Mesenchymal stem cell (in vitro differentiated cells and primary cell): ENCODE measurements around the gene SNRPA.

ENCODE experiments used
- DNase-seq: peaks from one replicate; pipeline ENCODE4 v3.0.0-alpha.2; 2013
- H2AFZ ChIP-seq: one replicate; pipeline ENCODE4 v1.6.1; 2013; ENCODE audit warnings: low read depth, mild to moderate bottlenecking, control low read depth, inconsistent platforms, low read length, moderate library complexity
- H2AK5ac ChIP-seq: 2 replicates; pipeline ENCODE4 v1.6.1; 2013; ENCODE audit warnings: low read length, moderate library complexity, mild to moderate bottlenecking, inconsistent platforms; ENCODE audit not compliant: severe bottlenecking
- H2BK120ac ChIP-seq: one replicate; pipeline ENCODE4 v1.6.1; 2013; ENCODE audit warnings: low read depth, mild to moderate bottlenecking, inconsistent platforms, low read length, moderate library complexity
- H2BK12ac ChIP-seq, 2 experiments: one replicate each; pipeline ENCODE4 v1.6.1; 2013; ENCODE audit warnings: inconsistent platforms in 2 of 2, low read length in 2 of 2, mild to moderate bottlenecking in 2 of 2, moderate library complexity in 2 of 2, control low read depth in 1 of 2
- H2BK15ac ChIP-seq: one replicate; pipeline ENCODE4 v1.6.1; 2013; ENCODE audit warnings: mild to moderate bottlenecking, low read depth, inconsistent platforms; ENCODE audit not compliant: poor library complexity, severe bottlenecking
- H2BK5ac ChIP-seq: 2 replicates; pipeline ENCODE4 v1.6.1; 2013; ENCODE audit warnings: low read depth, mild to moderate bottlenecking, low read length, control low read depth, inconsistent platforms; ENCODE audit not compliant: poor library complexity, severe bottlenecking
- H3K14ac ChIP-seq, 2 experiments: one replicate each; pipeline ENCODE4 v1.6.1; 2013; ENCODE audit warnings: inconsistent platforms in 2 of 2, low read length in 2 of 2, control low read depth in 1 of 2, mild to moderate bottlenecking in 1 of 2, moderate library complexity in 1 of 2
- H3K18ac ChIP-seq, 2 experiments: one replicate each; pipeline ENCODE4 v1.6.1; 2013; ENCODE audit warnings: inconsistent platforms in 2 of 2, low read length in 2 of 2, control low read depth in 1 of 2, low read depth in 1 of 2, mild to moderate bottlenecking in 1 of 2
- H3K23ac ChIP-seq, 2 experiments: one replicate each; pipeline ENCODE4 v1.6.1; 2013; ENCODE audit warnings: inconsistent platforms in 2 of 2, low read length in 2 of 2, mild to moderate bottlenecking in 2 of 2, moderate library complexity in 2 of 2, control low read depth in 1 of 2
- H3K27ac ChIP-seq: 2 replicates; pipeline ENCODE4 v1.5.1; 2013; ENCODE audit warnings: mild to moderate bottlenecking, moderate library complexity, low read length, control low read depth, inconsistent platforms; ENCODE audit not compliant: poor library complexity, severe bottlenecking
- H3K27me3 ChIP-seq, 2 experiments: 2 replicates each; pipeline versions ENCODE4 v1.6.1 to v1.7.0; 2013; ENCODE audit warnings: low read length in 2 of 2, mild to moderate bottlenecking in 2 of 2, moderate library complexity in 2 of 2, control low read depth in 1 of 2, inconsistent platforms in 1 of 2; ENCODE audit not compliant: control insufficient read depth in 1 of 2, insufficient read depth in 1 of 2
- H3K36me3 ChIP-seq, 2 experiments: 2 replicates each; pipeline versions ENCODE4 v1.6.1 to v1.7.0; 2013; ENCODE audit warnings: low read length in 2 of 2, control low read depth in 1 of 2, inconsistent platforms in 1 of 2, low read depth in 1 of 2, mild to moderate bottlenecking in 1 of 2; ENCODE audit not compliant: insufficient read depth in 2 of 2, control insufficient read depth in 1 of 2
- H3K4ac ChIP-seq, 2 experiments: one replicate each; pipeline ENCODE4 v1.6.1; 2013; ENCODE audit warnings: inconsistent platforms in 2 of 2, low read length in 2 of 2, mild to moderate bottlenecking in 2 of 2, moderate library complexity in 2 of 2, control low read depth in 1 of 2, low read depth in 1 of 2
- H3K4me1 ChIP-seq: 2 replicates; pipeline ENCODE4 v1.6.1; 2013; ENCODE audit warnings: low read depth, low read length, control low read depth; ENCODE audit not compliant: control insufficient read depth, insufficient read depth
- H3K4me2 ChIP-seq: 2 replicates; pipeline ENCODE4 v1.6.1; 2013; ENCODE audit warnings: low read length, mild to moderate bottlenecking, inconsistent platforms; ENCODE audit not compliant: poor library complexity, severe bottlenecking
- H3K4me3 ChIP-seq, 2 experiments: 2 replicates each; pipeline versions ENCODE4 v1.5.1 to v1.7.0; 2013; ENCODE audit warnings: low read length in 2 of 2, mild to moderate bottlenecking in 2 of 2, control low read depth in 1 of 2, low read depth in 1 of 2; ENCODE audit not compliant: insufficient read depth in 1 of 2
- H3K79me1 ChIP-seq: replicated peaks from 2 replicates; pipeline ENCODE4 v1.6.1; 2013; ENCODE audit warnings: mild to moderate bottlenecking, control low read depth, low read length, inconsistent platforms; ENCODE audit not compliant: poor library complexity, severe bottlenecking
- H3K9ac ChIP-seq: 2 replicates; pipeline ENCODE4 v1.7.0; 2013; ENCODE audit warnings: mild to moderate bottlenecking, low read length, moderate library complexity
- H3K9me3 ChIP-seq: 2 replicates; pipeline ENCODE4 v1.7.0; 2013; ENCODE audit warnings: mild to moderate bottlenecking, low read length; ENCODE audit not compliant: control insufficient read depth
- H4K8ac ChIP-seq: one replicate; pipeline ENCODE4 v1.6.1; 2013; ENCODE audit warnings: inconsistent platforms, mild to moderate bottlenecking, low read length, moderate library complexity
- H4K91ac ChIP-seq: one replicate; pipeline ENCODE4 v1.6.1; 2013; ENCODE audit warnings: mild to moderate bottlenecking, low read length, inconsistent platforms
- WGBS: methylation state at CpG from one replicate; pipeline ENCODE4 v1.1.7; 2013; ENCODE audit warnings: mixed read lengths; 5-methylcytosine and 5-hydroxymethylcytosine counted together

Gene SNRPA

DNA sequence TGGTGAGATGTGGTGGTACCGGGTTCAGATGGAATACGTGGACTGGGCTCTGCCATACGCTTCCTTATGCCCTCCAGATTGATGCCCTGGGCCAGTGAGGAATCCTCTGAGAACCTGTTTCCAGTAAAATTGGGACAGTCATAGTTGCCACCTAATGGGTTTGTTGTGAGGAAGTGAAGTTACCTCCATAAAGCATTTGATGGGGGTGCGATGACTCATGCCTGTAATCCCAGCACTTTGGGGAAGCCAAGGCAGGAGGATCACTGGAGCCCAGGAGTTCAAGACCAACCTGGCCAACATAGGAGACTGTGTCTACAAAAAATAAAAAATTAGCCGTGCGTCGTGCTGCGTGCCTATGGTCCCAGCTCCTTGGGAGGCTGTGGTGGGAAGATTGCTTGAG is 4.8 kb downstream of the SNRPA start:
- Histone ChIP-seq H2AK5ac (no peak overlapping the region), H3K4ac (no peak overlapping the region), H3K4me2 (no peak overlapping the region), H3K36me3 (peaks cover 50 to 55% of the 10 kb centered on the region in 2 experiments), H3K79me1 (peaks cover 14% of the 10 kb centered on the region), H4K91ac (no peak overlapping the region), H3K9ac (no peak overlapping the region), H3K4me3 (no peak overlapping the region), H2BK5ac (no peak overlapping the region), H2BK12ac (peak overlapping the region in 1 of 2 experiments; percentile 49), H2AFZ (no peak overlapping the region), H3K4me1 (peaks cover 27% of the 10 kb centered on the region), H2BK120ac (no peak overlapping the region), H3K18ac (no peak overlapping the region), H3K27me3 (no peaks in the 10 kb centered on the region), H2BK15ac (no peak overlapping the region), H4K8ac (no peak overlapping the region), H3K9me3 (no peaks in the 10 kb centered on the region), H3K14ac (no peak overlapping the region), H3K27ac (no peak overlapping the region), H3K23ac (no peak overlapping the region)
- DNase-seq, result no peak
- WGBS, result 100% methylated on average over 8 of the region's 8 CpGs

DNA sequence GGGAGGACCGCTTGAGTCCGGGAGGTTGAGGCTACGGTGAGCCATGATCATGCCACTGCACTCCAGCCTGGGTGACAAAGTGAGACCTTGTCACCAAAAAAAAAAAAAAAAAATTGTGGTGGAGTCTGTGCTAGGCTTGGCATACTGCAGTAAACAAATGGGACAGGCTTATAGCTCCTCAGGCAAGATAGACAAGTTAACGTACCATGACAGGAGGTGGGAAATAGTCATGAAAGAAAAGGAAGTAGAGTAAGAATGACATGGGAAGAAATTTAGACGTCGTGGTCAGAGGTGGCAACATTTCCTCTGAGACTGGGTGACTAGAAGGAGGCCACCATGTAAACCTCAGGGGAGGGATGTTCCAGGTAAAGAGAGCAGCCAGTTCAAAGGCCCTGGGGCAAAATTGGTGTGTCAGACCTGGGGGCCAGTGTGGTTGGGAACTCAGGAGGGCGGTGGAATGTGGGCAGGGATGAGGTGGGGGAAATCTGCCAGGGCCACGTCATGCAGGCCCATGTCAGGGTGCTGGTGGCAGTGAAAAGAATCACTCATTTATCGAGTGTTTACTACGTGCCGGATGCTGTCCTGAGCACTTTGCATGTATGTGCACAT is 5.6 kb downstream of the SNRPA start:
- WGBS, result 99% methylated on average over 10 of the region's 11 CpGs
- Histone ChIP-seq H3K27me3 (no peaks in the 10 kb centered on the region), H4K8ac (no peak overlapping the region)

DNA sequence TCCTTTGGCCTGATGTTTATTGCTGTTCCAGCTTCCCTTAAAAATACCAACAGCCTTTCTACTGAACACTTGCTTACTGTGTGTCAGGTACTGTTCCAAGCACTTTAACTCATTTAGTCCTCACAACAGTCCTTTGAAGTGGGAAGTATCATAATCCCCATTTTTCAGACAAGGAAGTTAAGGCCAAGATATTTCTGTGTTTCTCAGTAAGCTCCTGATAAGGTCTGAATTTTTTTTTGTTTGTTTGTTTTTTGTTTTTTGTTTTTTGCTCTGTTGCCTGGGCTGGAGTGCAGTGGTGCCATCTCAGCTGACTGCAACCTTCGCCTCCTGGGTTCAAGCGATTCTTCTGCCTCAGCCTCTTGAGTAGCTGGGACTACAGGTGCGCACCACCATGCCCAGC is 7.5 kb downstream of the SNRPA start:
- Histone ChIP-seq H3K36me3 (peaks cover 75 to 81% of the 10 kb centered on the region in 2 experiments), H3K9me3 (no peaks in the 10 kb centered on the region), H2BK15ac (no peak overlapping the region), H3K4me2 (no peak overlapping the region), H2AFZ (no peak overlapping the region), H3K4ac (no peak overlapping the region), H3K9ac (no peak overlapping the region), H2AK5ac (no peak overlapping the region), H2BK5ac (no peak overlapping the region), H3K23ac (no peak overlapping the region), H3K27me3 (no peaks in the 10 kb centered on the region), H3K4me1 (peaks cover 37% of the 10 kb centered on the region), H3K4me3 (no peak overlapping the region), H3K27ac (no peak overlapping the region), H4K91ac (no peak overlapping the region), H3K14ac (no peak overlapping the region), H2BK12ac (no peak overlapping the region), H3K79me1 (peaks cover 26% of the 10 kb centered on the region), H4K8ac (no peak overlapping the region), H2BK120ac (no peak overlapping the region), H3K18ac (no peak overlapping the region)
- no peak for DNase-seq
- 100% methylated on average over 2 of the region's 3 CpGs for WGBS

More for the DNA sequence above, 5.6 kb downstream of the SNRPA start:
- Histone ChIP-seq H3K36me3 (peaks cover 56 to 62% of the 10 kb centered on the region in 2 experiments), H3K14ac (peak overlapping the region in 1 of 2 experiments; percentile 77), H2AK5ac (peak overlapping the region; percentile 40), H3K4ac (no peak overlapping the region), H3K79me1 (peaks cover 17% of the 10 kb centered on the region), H2BK5ac (no peak overlapping the region), H3K4me2 (no peak overlapping the region), H3K9me3 (no peaks in the 10 kb centered on the region), H2BK120ac (no peak overlapping the region), H3K4me3 (no peak overlapping the region), H3K4me1 (peaks cover 27% of the 10 kb centered on the region), H3K18ac (no peak overlapping the region), H2AFZ (no peak overlapping the region), H3K9ac (no peak overlapping the region), H2BK15ac (no peak overlapping the region), H2BK12ac (no peak overlapping the region), H3K27ac (no peak overlapping the region), H3K23ac (peak overlapping the region in 1 of 2 experiments; percentile 57), H4K91ac (no peak overlapping the region)
- no peak for DNase-seq

DNA sequence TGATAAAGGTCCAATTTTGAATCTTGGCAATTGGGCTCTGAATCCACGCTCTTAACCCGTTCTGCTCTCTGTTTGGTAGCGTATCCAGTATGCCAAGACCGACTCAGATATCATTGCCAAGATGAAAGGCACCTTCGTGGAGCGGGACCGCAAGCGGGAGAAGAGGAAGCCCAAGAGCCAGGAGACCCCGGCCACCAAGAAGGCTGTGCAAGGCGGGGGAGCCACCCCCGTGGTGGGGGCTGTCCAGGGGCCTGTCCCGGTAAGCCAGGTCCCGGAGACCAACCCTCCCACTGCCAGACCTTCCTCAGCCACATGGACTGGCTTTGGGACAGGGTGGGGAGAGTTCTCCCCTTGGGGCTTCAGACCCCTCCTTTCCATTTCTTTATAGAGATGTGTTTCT is 8.3 kb downstream of the SNRPA start:
- DNase-seq, result no peak
- H4K91ac ChIP-seq, result no peak overlapping the region
- no peak overlapping the region for H3K4me2 ChIP-seq
- WGBS, result 97% methylated on average over 11 of the region's 13 CpGs
- H3K27me3 ChIP-seq, result no peaks in the 10 kb centered on the region
- peak overlapping the region in 1 of 2 experiments; percentile 83 for H3K23ac ChIP-seq
- no peak overlapping the region for H2BK5ac ChIP-seq
- no peak overlapping the region for H3K4ac ChIP-seq
- no peak overlapping the region for H2BK120ac ChIP-seq
- H3K36me3 ChIP-seq, result peaks cover 77 to 89% of the 10 kb centered on the region in 2 experiments
- H2BK12ac ChIP-seq, result no peak overlapping the region
- peaks cover 36% of the 10 kb centered on the region for H3K4me1 ChIP-seq
- no peaks in the 10 kb centered on the region for H3K9me3 ChIP-seq
- no peak overlapping the region for H2AFZ ChIP-seq
- no peak overlapping the region for H2BK15ac ChIP-seq
- H3K9ac ChIP-seq, result no peak overlapping the region
- no peak overlapping the region for H3K14ac ChIP-seq
- no peak overlapping the region for H4K8ac ChIP-seq
- no peak overlapping the region for H3K27ac ChIP-seq
- H3K4me3 ChIP-seq, result no peak overlapping the region
- H3K18ac ChIP-seq, result no peak overlapping the region
- peaks cover 33% of the 10 kb centered on the region for H3K79me1 ChIP-seq
- no peak overlapping the region for H2AK5ac ChIP-seq
